22Rv1 (cell line): ENCODE measurements around the gene KCTD21.

Experiments used
- H3K27ac ChIP-seq: fragments of 450-650 bp; 2 replicates; pipeline ENCODE4 v1.5.1; 2017
- CTCF ChIP-seq: fragments of 450-650 bp; IDR thresholded peaks from 2 replicates; pipeline ENCODE4 v1.5.1; 2017; ENCODE audit warnings: mild to moderate bottlenecking
- ZFX ChIP-seq: fragments of 450-650 bp; IDR thresholded peaks from 2 replicates; pipeline ENCODE4 v1.6.1; 2017; ENCODE audit warnings: antibody characterized with exemption, borderline replicate concordance

The KCTD21 gene

GRCh38 chr11:78203184-78203583 is 14.8 kb upstream of the KCTD21 start:
- TF ChIP-seq ZFX = no peak
- TF ChIP-seq CTCF = no peak
- H3K27ac ChIP-seq = no peak overlapping the region

- TF ChIP-seq CTCF (no peak), ZFX (no peak)
- H3K27ac ChIP-seq = no peak overlapping the region
Observed at GRCh38 chr11:78202733-78203167, 14.3 kb upstream of the KCTD21 start.

- no peak overlapping the region for H3K27ac ChIP-seq
- no peak for TF ChIP-seq ZFX
Observed at GRCh38 chr11:78201096-78201818, 12.8 kb upstream of the KCTD21 start.

GRCh38 chr11:78200553-78200952 is 12.1 kb upstream of the KCTD21 start:
- no peak overlapping the region for H3K27ac ChIP-seq
- TF ChIP-seq CTCF (no peak), ZFX (no peak)

GRCh38 chr11:78200061-78200460 is 11.6 kb upstream of the KCTD21 start:
- TF ChIP-seq CTCF = no peak
- TF ChIP-seq ZFX = no peak
- no peak overlapping the region for H3K27ac ChIP-seq

GRCh38 chr11:78199653-78200015 is 11.2 kb upstream of the KCTD21 start:
- TF ChIP-seq CTCF (no peak), ZFX (no peak)
- no peak overlapping the region for H3K27ac ChIP-seq

GRCh38 chr11:78199015-78199652 is 10.7 kb upstream of the KCTD21 start:
- no peak overlapping the region for H3K27ac ChIP-seq
- TF ChIP-seq ZFX (no peak), CTCF (no peak)
